Liver (tissue), 3 donors: ENCODE results near the gene CDH23.

Source experiments
- CTCF ChIP-seq: fragments of 150-350 bp; IDR thresholded peaks from 2 replicates; pipeline ENCODE4 v1.5.1; 2017; ENCODE audit warnings: improper control_type of control experiment, low read depth, low read length; ENCODE audit not compliant: missing input control
- EGR1 ChIP-seq, 2 donors: IDR thresholded peaks; 2 replicates each; pipeline ENCODE4 v1.6.1; 2016 to 2018; ENCODE audit warnings: antibody characterized with exemption in 2 of 2, low read depth in 2 of 2
- GABPA ChIP-seq, 2 donors: IDR thresholded peaks in 1 of 2; conservative IDR thresholded peaks in 1 of 2; 2 replicates each; pipeline ENCODE4 v1.6.1; 2016; ENCODE audit warnings: antibody characterized with exemption in 2 of 2, mild to moderate bottlenecking in 1 of 2, moderate library complexity in 1 of 2
- HNF4A ChIP-seq, 2 donors: conservative IDR thresholded peaks; 2 replicates each; pipeline ENCODE4 v1.6.1; 2016; ENCODE audit warnings: antibody characterized with exemption in 2 of 2, mild to moderate bottlenecking in 2 of 2
- JUND ChIP-seq, 2 donors: IDR thresholded peaks; 2 replicates each; pipeline ENCODE4 v1.6.1; 2016; ENCODE audit warnings: antibody characterized with exemption in 2 of 2
- MAX ChIP-seq: IDR thresholded peaks from 2 replicates; pipeline ENCODE4 v1.6.1; 2016; ENCODE audit warnings: antibody characterized with exemption
- RXRA ChIP-seq, 2 donors: IDR thresholded peaks; 2 replicates each; pipeline ENCODE4 v1.6.1; 2017 to 2018; ENCODE audit warnings: antibody characterized with exemption in 2 of 2, mild to moderate bottlenecking in 1 of 2
- SP1 ChIP-seq: IDR thresholded peaks from 2 replicates; pipeline ENCODE4 v1.6.1; 2018; ENCODE audit warnings: antibody characterized with exemption, mild to moderate bottlenecking
- TAF1 ChIP-seq: conservative IDR thresholded peaks from 2 replicates; pipeline ENCODE4 v1.6.1; 2016; ENCODE audit warnings: antibody characterized with exemption, mild to moderate bottlenecking
- YY1 ChIP-seq: IDR thresholded peaks from 2 replicates; pipeline ENCODE4 v1.6.1; 2016; ENCODE audit warnings: antibody characterized with exemption, mild to moderate bottlenecking
- TF ChIP-seq, protein P1 (sequence below): IDR thresholded peaks from 2 replicates; pipeline ENCODE4 v1.6.1; 2016; ENCODE audit warnings: antibody characterized with exemption
- donor health status: healthy.
- donor health status: healthy.

DNA sequence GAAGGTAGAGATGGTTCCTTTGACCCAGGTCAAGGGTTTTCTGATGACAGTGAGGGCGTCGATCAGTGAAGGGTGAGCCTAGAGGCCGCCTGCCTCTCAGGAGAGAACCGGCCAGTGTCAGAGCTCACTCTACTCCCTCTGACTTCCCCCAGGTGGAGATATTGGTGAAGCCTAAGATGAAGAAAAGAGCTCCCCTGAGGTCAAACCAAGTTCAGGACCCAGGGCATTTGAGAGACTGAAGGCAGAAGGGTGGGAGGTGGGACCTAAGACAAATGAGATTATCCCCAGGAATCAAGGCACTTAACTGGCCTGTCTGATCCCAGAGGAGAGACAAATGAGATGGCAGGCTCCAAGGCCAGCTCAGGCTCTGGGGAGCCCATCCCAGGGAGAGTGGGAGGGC, 104.7 kb downstream of the CDH23 start:
- TF ChIP-seq CTCF (no peak), SP1 (no peak), GABPA (IDR thresholded peaks at IDR 0.05 in 1 of 2, conservative IDR thresholded peaks at IDR 0.05 in 1 of 2) (no peak), YY1 (no peak), EGR1 (IDR thresholded peaks at IDR 0.05; ENCODE audit: low read depth in 2 of 2) (no peak), JUND (IDR thresholded peaks at IDR 0.05) (no peak), TAF1 (no peak), RXRA (IDR thresholded peaks at IDR 0.05) (no peak), MAX (no peak), HNF4A (conservative IDR thresholded peaks at IDR 0.05) (no peak)
- TF ChIP-seq, protein P1, sequence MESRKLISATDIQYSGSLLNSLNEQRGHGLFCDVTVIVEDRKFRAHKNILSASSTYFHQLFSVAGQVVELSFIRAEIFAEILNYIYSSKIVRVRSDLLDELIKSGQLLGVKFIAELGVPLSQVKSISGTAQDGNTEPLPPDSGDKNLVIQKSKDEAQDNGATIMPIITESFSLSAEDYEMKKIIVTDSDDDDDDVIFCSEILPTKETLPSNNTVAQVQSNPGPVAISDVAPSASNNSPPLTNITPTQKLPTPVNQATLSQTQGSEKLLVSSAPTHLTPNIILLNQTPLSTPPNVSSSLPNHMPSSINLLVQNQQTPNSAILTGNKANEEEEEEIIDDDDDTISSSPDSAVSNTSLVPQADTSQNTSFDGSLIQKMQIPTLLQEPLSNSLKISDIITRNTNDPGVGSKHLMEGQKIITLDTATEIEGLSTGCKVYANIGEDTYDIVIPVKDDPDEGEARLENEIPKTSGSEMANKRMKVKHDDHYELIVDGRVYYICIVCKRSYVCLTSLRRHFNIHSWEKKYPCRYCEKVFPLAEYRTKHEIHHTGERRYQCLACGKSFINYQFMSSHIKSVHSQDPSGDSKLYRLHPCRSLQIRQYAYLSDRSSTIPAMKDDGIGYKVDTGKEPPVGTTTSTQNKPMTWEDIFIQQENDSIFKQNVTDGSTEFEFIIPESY, result no peak
